Uterus (tissue), 4 donors: ENCODE data around the gene BRD9. TPM values are rescaled to one million over a fixed set of nuclear protein-coding genes. Genes with fewer than 3 reads are reported as not detected.

ENCODE experiments used
- DNase-seq, 2 donors: peaks; one replicate each; pipeline ENCODE4 v3.0.0-alpha.2; 2019 to 2020
- H3K27ac ChIP-seq, 2 donors: fragments of 200-600 bp; sonication (generic); 1 replicate in 1 of 2; 2 replicates in 1 of 2; pipeline ENCODE4 v1.5.1; 2016 to 2018
- H3K27me3 ChIP-seq, 2 donors: fragments of 200-600 bp; sonication (generic); one replicate each; pipeline ENCODE4 v1.5.1; 2018 to 2019; ENCODE audit warnings: control low read depth in 1 of 2
- H3K36me3 ChIP-seq, 2 donors: fragments of 200-600 bp; sonication (generic); one replicate each; pipeline ENCODE4 v1.5.1; 2019; ENCODE audit warnings: control low read depth in 1 of 2
- H3K4me1 ChIP-seq, 2 donors: fragments of 200-600 bp; sonication (generic); one replicate each; pipeline ENCODE4 v1.5.1; 2018 to 2019; ENCODE audit warnings: control low read depth in 1 of 2
- H3K4me3 ChIP-seq, 2 donors: fragments of 200-600 bp; sonication (generic); 1 replicate in 1 of 2; 2 replicates in 1 of 2; pipeline ENCODE4 v1.5.1; 2018 to 2019; ENCODE audit warnings: mild to moderate bottlenecking in 1 of 2
- H3K9me3 ChIP-seq, 2 donors: fragments of 200-600 bp; sonication (generic); one replicate each; pipeline ENCODE4 v1.5.1; 2019; ENCODE audit warnings: control low read depth in 1 of 2
- CTCF ChIP-seq, 4 experiments: fragments of 200-600 bp in 2 of 4; fragments of 450-650 bp in 2 of 4; sonication (generic) in 2 of 4; IDR thresholded peaks; one replicate each; pipeline ENCODE4 v1.5.1; 2016 to 2019; ENCODE audit warnings: antibody characterized with exemption in 4 of 4, mild to moderate bottlenecking in 2 of 4, moderate library complexity in 1 of 4
- POLR2A ChIP-seq, 2 donors: fragments of 450-650 bp; IDR thresholded peaks; one replicate each; pipeline ENCODE4 v1.6.1; 2016; ENCODE audit warnings: antibody characterized with exemption in 2 of 2, mild to moderate bottlenecking in 1 of 2, moderate library complexity in 1 of 2
- intact Hi-C: fragments of 100-400 bp; cut with DNase I; formaldehyde crosslinking; loops from one replicate; pipeline ENCODE4 v1.15.1; 2023; ENCODE audit warnings: low total_unique reads
- total RNA-seq, 4 donors: library from RNA; depleted of rRNA in 3 of 4; stranded (reverse); fragments of >200 nt in 3 of 4; gene quantifications; one replicate each; pipeline versions ENCODE4 v1.1.0 to v1.2.4, GENCODE V29; 2014 to 2023
- donor health status: DM: yes; HTN: yes; CAD: no.

BRD9 gene
- total RNA-seq, 4 donors from 2014 or later: 31.0 to 53.9 (median 44.2) TPM

- no peaks in the 10 kb centered on the region for H3K4me1 ChIP-seq
- no peaks in the 10 kb centered on the region for H3K9me3 ChIP-seq
- no peak for TF ChIP-seq POLR2A (IDR thresholded peaks at IDR 0.05)
- no peak for TF ChIP-seq CTCF (IDR thresholded peaks at IDR 0.05)
- peak in 1 of 2 donors; percentile 4 for DNase-seq
- H3K27ac ChIP-seq: no peak overlapping the region
- intact Hi-C loops: no loop called here
- no peak overlapping the region for H3K4me3 ChIP-seq
- peaks cover 0 to 16% of the 10 kb centered on the region in 2 donors for H3K27me3 ChIP-seq
- H3K36me3 ChIP-seq: no peaks in the 10 kb centered on the region
Observed at GRCh38 chr5:852431-853401, 39.9 kb downstream of the BRD9 start.

- TF ChIP-seq POLR2A (IDR thresholded peaks at IDR 0.05): no peak
- no peak for DNase-seq
- H3K4me1 ChIP-seq: no peaks in the 10 kb centered on the region
- peaks cover 0 to 16% of the 10 kb centered on the region in 2 donors for H3K27me3 ChIP-seq
- H3K4me3 ChIP-seq: no peak overlapping the region
- no peak overlapping the region for H3K27ac ChIP-seq
- H3K36me3 ChIP-seq: no peaks in the 10 kb centered on the region
- no peaks in the 10 kb centered on the region for H3K9me3 ChIP-seq
- intact Hi-C loops: no loop called here
Observed at GRCh38 chr5:852018-852417, 40.6 kb downstream of the BRD9 start.

GRCh38 chr5:851553-851952, 41.0 kb downstream of the BRD9 start:
- H3K4me3 ChIP-seq: no peak overlapping the region
- H3K9me3 ChIP-seq: no peaks in the 10 kb centered on the region
- intact Hi-C loops: no loop called here
- TF ChIP-seq POLR2A (IDR thresholded peaks at IDR 0.05) (no peak), CTCF (IDR thresholded peaks at IDR 0.05) (no peak)
- peak in 1 of 2 donors; percentile 6 for DNase-seq
- no peaks in the 10 kb centered on the region for H3K36me3 ChIP-seq
- peaks cover 0 to 16% of the 10 kb centered on the region in 2 donors for H3K27me3 ChIP-seq
- no peaks in the 10 kb centered on the region for H3K4me1 ChIP-seq
- H3K27ac ChIP-seq: no peak overlapping the region

GRCh38 chr5:851076-851475, 41.5 kb downstream of the BRD9 start:
- no peak overlapping the region for H3K4me3 ChIP-seq
- no peaks in the 10 kb centered on the region for H3K4me1 ChIP-seq
- peaks cover 0 to 16% of the 10 kb centered on the region in 2 donors for H3K27me3 ChIP-seq
- peak in 1 of 2 donors; percentile 5 for DNase-seq
- no peak overlapping the region for H3K27ac ChIP-seq
- no peak for TF ChIP-seq CTCF (IDR thresholded peaks at IDR 0.05)
- TF ChIP-seq POLR2A (IDR thresholded peaks at IDR 0.05): no peak
- no peaks in the 10 kb centered on the region for H3K36me3 ChIP-seq
- intact Hi-C loops: no loop called here
- H3K9me3 ChIP-seq: no peaks in the 10 kb centered on the region

GRCh38 chr5:850511-851006, 42.0 kb downstream of the BRD9 start, which contains the start of gene ZDHHC11:
ZDHHC11 (minus strand) TSS chr5:850986; CDS start chr5:850602, 384 bp downstream.
- Histone ChIP-seq H3K27ac (no peak within 1 kb of the TSS), H3K9me3 (no peaks in the 10 kb centered on the region), H3K27me3 (peaks cover 0 to 16% of the 10 kb centered on the region in 2 donors), H3K36me3 (no peaks in the 10 kb centered on the region), H3K4me3 (no peak within 1 kb of the TSS), H3K4me1 (no peaks in the 10 kb centered on the region)
- TF ChIP-seq CTCF (IDR thresholded peaks at IDR 0.05): no peak
- TF ChIP-seq POLR2A (IDR thresholded peaks at IDR 0.05): no peak
- intact Hi-C loops: no loop called here
- peak; percentile 12 to 13 for DNase-seq
